K562 (cell line): ENCODE data around the gene LGALS16. TPM values are rescaled to one million over a fixed set of nuclear protein-coding genes. Genes with fewer than 3 reads are reported as not detected.

ENCODE experiments used
- ATAC-seq: fragments of 200-7000 bp; cut with Tn5 transposase; 3 replicates; pipeline ENCODE4 v1.9.1; 2020; ENCODE audit warnings: moderate library complexity
- BruUV-seq: library from RNA; stranded (reverse); fragments of 400-500 nt; replicated peaks from 2 replicates; lab custom pipeline; 2021; lab: Mats Ljungman, UMichigan
- CTCF ChIA-PET: fragments of 300-600 bp; formaldehyde crosslinking; extraction: SDS; loops from one replicate; lab custom pipeline; 2021; ENCODE audit warnings: low intra/inter-chr PET ratio; lab: Yijun Ruan, JAX
- POLR2A ChIA-PET: fragments of 300-600, 350-650 bp; sonication (Branson Sonifier 250); formaldehyde crosslinking; extraction: SDS; loops from one replicate; lab custom pipeline; 2021; ENCODE audit warnings: antibody characterized with exemption, inconsistent platforms; lab: Yijun Ruan, JAX
- DNase-seq, 4 experiments: peaks; one replicate each; pipeline versions ENCODE4 v3.0.0 to v3.0.0-alpha.2; 2011 to 2018; ENCODE audit warnings: low spot score in 3 of 4, mixed read lengths in 3 of 4; ENCODE audit errors: extremely low read depth in 1 of 4
- FAIRE-seq: peaks from 2 replicates; lab custom pipeline; 2011; peaks lifted over from hg19 to GRCh38; lab: Jason Lieb, UNC
- H2AFZ ChIP-seq: 2 replicates; pipeline ENCODE4 v1.6.0; 2011; ENCODE audit warnings: low read depth, low read length, control low read depth, inconsistent platforms
- H3K27ac ChIP-seq: fragments of 200-600 bp; 3 replicates; pipeline ENCODE4 v1.8.0; 2011; ENCODE audit warnings: low read depth, mild to moderate bottlenecking, control low read depth, inconsistent platforms, low read length, moderate library complexity, mixed read lengths; ENCODE audit errors: extremely low read depth
- H3K27me3 ChIP-seq, 2 experiments: fragments of 300-600 bp in 1 of 2; 2 replicates in 1 of 2; 3 replicates in 1 of 2; pipeline versions ENCODE4 v1.6.0 to v1.8.0; 2011; ENCODE audit warnings: inconsistent platforms in 2 of 2, low read length in 2 of 2, mild to moderate bottlenecking in 1 of 2, mixed read lengths in 1 of 2, moderate library complexity in 1 of 2; ENCODE audit not compliant: control insufficient read depth in 2 of 2, insufficient read depth in 2 of 2
- H3K36me3 ChIP-seq: fragments of 300-600 bp; 3 replicates; pipeline ENCODE4 v1.8.0; 2011; ENCODE audit warnings: mild to moderate bottlenecking, low read length, inconsistent platforms; ENCODE audit not compliant: control insufficient read depth, insufficient read depth
- H3K4me1 ChIP-seq, 2 experiments: fragments of 200-600 bp in 1 of 2; replicated peaks in 1 of 2; 2 replicates in 1 of 2; 3 replicates in 1 of 2; pipeline versions ENCODE4 v1.5.1 to v1.8.0; 2011; ENCODE audit warnings: inconsistent platforms in 2 of 2, low read length in 2 of 2, mild to moderate bottlenecking in 1 of 2, mixed read lengths in 1 of 2, moderate library complexity in 1 of 2; ENCODE audit not compliant: control insufficient read depth in 2 of 2, insufficient read depth in 2 of 2
- H3K4me2 ChIP-seq: 2 replicates; pipeline ENCODE4 v1.6.1; 2011; ENCODE audit warnings: low read length, control low read depth, inconsistent platforms, mixed read lengths; ENCODE audit not compliant: insufficient read depth
- H3K4me3 ChIP-seq: fragments of 200-600 bp; sonication (generic), shearing (Covaris generic); 2 replicates; pipeline ENCODE4 v1.5.1; 2016; ENCODE audit warnings: control low read depth, inconsistent platforms
- H3K79me2 ChIP-seq: fragments of 200-600 bp; 3 replicates; pipeline ENCODE4 v1.8.0; 2011; ENCODE audit warnings: low read length, inconsistent platforms; ENCODE audit not compliant: control insufficient read depth, insufficient read depth
- H3K9ac ChIP-seq, 2 experiments: 2 replicates each; pipeline versions ENCODE4 v1.6.0 to v1.6.1; 2011; ENCODE audit warnings: low read depth in 2 of 2, low read length in 2 of 2, control low read depth in 1 of 2, inconsistent platforms in 1 of 2, mild to moderate bottlenecking in 1 of 2, mixed read lengths in 1 of 2; ENCODE audit not compliant: insufficient read depth in 1 of 2
- H3K9me1 ChIP-seq: one replicate; pipeline ENCODE4 v1.6.0; 2011; ENCODE audit warnings: inconsistent platforms, mild to moderate bottlenecking, low read length, moderate library complexity; ENCODE audit not compliant: control insufficient read depth, insufficient read depth
- H3K9me3 ChIP-seq: replicated peaks from 2 replicates; pipeline ENCODE4 v1.5.1; 2011; ENCODE audit warnings: low read depth, low read length, inconsistent platforms; ENCODE audit not compliant: control insufficient read depth, insufficient read depth
- H4K20me1 ChIP-seq: replicated peaks from 2 replicates; pipeline ENCODE4 v1.6.1; 2011; ENCODE audit warnings: low read length, inconsistent platforms, mixed read lengths; ENCODE audit not compliant: control insufficient read depth, insufficient read depth
- BRD4 ChIP-seq: fragments of 200-600 bp; sonication (generic); IDR thresholded peaks from 2 replicates; pipeline ENCODE4 v1.6.1; 2017; ENCODE audit warnings: inconsistent platforms
- HBP1 ChIP-seq: fragments of 450-650 bp; formaldehyde crosslinking; IDR thresholded peaks from 2 replicates; pipeline ENCODE4 v1.4.0; 2022; ENCODE audit warnings: missing genetic modification characterization
- KLF16 ChIP-seq: IDR thresholded peaks from 2 replicates; pipeline ENCODE4 v1.6.1; 2016; ENCODE audit warnings: antibody characterized with exemption
- NR2C1 ChIP-seq, 2 experiments: fragments of 450-650 bp; IDR thresholded peaks; 2 replicates each; pipeline ENCODE4 v1.6.1; 2017; ENCODE audit warnings: mild to moderate bottlenecking in 2 of 2, antibody characterized with exemption in 1 of 2, inconsistent platforms in 1 of 2, missing compliant biosample characterization in 1 of 2, missing genetic modification characterization in 1 of 2
- POLR3G ChIP-seq: IDR thresholded peaks from 2 replicates; pipeline ENCODE4 v1.6.1; 2011; ENCODE audit not compliant: insufficient read length, insufficient replicate concordance; ENCODE audit errors: extremely low read depth
- PRMT5 ChIP-seq: sonication (generic); formaldehyde crosslinking; IDR thresholded peaks from 2 replicates; pipeline ENCODE4 v1.5.0; 2020; ENCODE audit warnings: missing genetic modification reagents
- TEAD2 ChIP-seq: fragments of 450-650 bp; IDR thresholded peaks from 2 replicates; pipeline ENCODE4 v1.6.1; 2016; ENCODE audit warnings: missing genetic modification characterization, control low read depth, missing compliant biosample characterization
- ZBTB26 ChIP-seq: fragments of 450-650 bp; formaldehyde crosslinking; IDR thresholded peaks from 2 replicates; pipeline ENCODE4 v1.4.0; 2022; ENCODE audit warnings: missing genetic modification characterization
- ZFPM2 ChIP-seq: fragments of 250-450 bp; sonication (Bioruptor Pico); IDR thresholded peaks from 2 replicates; pipeline ENCODE4 v1.5.1; 2022; ENCODE audit warnings: mild to moderate bottlenecking
- WGBS: fragments of 100-300 bp; shearing (Covaris generic); methylation state at CpG from one replicate; pipeline ENCODE4 v1.1.6; 2016; ENCODE audit warnings: low coverage, mixed read lengths; ENCODE audit not compliant: insufficient coverage; ENCODE audit errors: missing lambda C conversion rate; 5-methylcytosine and 5-hydroxymethylcytosine counted together
- in situ Hi-C: fragments of 300-500 bp; cut with MboI; formaldehyde crosslinking; loops from 4 replicates; pipeline ENCODE4 v1.15.0; 2018; ENCODE audit warnings: inconsistent platforms, mixed read lengths
- intact Hi-C: fragments of 100-400 bp; cut with micrococcal nuclease; formaldehyde crosslinking; loops from 2 replicates; pipeline ENCODE4 v1.14.2; 2022
- polyA plus RNA-seq, 8 experiments: library from polyadenylated mRNA; depleted of rRNA in 4 of 8; stranded (reverse) in 5 of 8; unstranded in 3 of 8; fragments of >200 nt; fragmentation: Nextera tagmentation in 2 of 8; fragmentation: Illumina TruSeq in 1 of 8; extraction: Ambion mirVana in 2 of 8; extraction: Trizol in 1 of 8; gene quantifications; 2 replicates each; pipeline versions ENCODE4 v1.2.1 to v1.2.3, GENCODE V29; 2011 to 2014; ENCODE audit warnings: inconsistent platforms in 1 of 8, missing spikeins in 1 of 8
- total RNA-seq, 7 experiments: library from RNA; depleted of rRNA in 6 of 7; stranded (reverse); fragments of >200 nt in 6 of 7; fragmentation: Illumina TruSeq in 2 of 7; extraction: Trizol in 2 of 7; gene quantifications; 2 replicates each; pipeline versions ENCODE4 v1.2.1 to v1.2.3, GENCODE V29; 2011 to 2021; ENCODE audit warnings: low replicate concordance in 1 of 7
- TF ChIP-seq, protein P1 (sequence below): sonication (generic); formaldehyde crosslinking; IDR thresholded peaks from 2 replicates; pipeline ENCODE4 v1.8.0; 2022; ENCODE audit warnings: mild to moderate bottlenecking, low read depth, missing genetic modification reagents
- TF ChIP-seq, protein P2 (sequence below): fragments of 250-450 bp; sonication (Bioruptor Pico); IDR thresholded peaks from 2 replicates; pipeline ENCODE4 v1.4.0; 2020

The LGALS16 gene
- total and polyA plus RNA-seq, 9 of the 15 experiments (the other 6 are each of a cell fraction or from before 2014, with no cell fraction given): not detected

- TF ChIP-seq, protein P1, sequence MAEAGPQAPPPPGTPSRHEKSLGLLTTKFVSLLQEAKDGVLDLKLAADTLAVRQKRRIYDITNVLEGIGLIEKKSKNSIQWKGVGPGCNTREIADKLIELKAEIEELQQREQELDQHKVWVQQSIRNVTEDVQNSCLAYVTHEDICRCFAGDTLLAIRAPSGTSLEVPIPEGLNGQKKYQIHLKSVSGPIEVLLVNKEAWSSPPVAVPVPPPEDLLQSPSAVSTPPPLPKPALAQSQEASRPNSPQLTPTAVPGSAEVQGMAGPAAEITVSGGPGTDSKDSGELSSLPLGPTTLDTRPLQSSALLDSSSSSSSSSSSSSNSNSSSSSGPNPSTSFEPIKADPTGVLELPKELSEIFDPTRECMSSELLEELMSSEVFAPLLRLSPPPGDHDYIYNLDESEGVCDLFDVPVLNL (CRISPR knock-in tag): no peak
- TF ChIP-seq PRMT5 (CRISPR knock-in tag) (no peak), BRD4 (no peak)
- TF ChIP-seq, protein P2, sequence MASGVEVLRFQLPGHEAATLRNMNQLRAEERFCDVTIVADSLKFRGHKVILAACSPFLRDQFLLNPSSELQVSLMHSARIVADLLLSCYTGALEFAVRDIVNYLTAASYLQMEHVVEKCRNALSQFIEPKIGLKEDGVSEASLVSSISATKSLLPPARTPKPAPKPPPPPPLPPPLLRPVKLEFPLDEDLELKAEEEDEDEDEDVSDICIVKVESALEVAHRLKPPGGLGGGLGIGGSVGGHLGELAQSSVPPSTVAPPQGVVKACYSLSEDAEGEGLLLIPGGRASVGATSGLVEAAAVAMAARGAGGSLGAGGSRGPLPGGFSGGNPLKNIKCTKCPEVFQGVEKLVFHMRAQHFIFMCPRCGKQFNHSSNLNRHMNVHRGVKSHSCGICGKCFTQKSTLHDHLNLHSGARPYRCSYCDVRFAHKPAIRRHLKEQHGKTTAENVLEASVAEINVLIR (CRISPR knock-in tag): no peak
- TF ChIP-seq, all 486 proteins: peak for 0
Measured at GRCh38 chr19:39692822-39693221, 37.1 kb downstream of the LGALS16 start (continued).

DNA sequence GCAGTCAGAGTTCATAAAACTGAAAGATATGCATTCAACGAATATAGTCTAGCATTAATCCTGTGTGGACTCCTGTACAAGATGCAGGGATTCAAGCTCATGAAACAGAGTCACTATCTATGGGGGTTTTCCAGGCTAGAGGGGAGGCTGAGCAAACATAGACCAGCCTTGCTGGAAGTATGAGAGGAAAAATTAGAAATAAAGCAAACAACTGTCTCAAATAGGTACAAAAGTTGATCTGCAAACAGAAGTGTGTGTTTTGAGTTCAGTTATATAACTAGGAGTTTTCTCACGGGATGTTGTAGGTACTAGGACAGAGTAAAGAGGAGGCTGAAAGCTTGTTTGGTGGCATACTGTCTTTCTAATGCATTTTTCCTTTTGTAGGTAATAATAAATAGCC lies 40.0 kb downstream of the LGALS16 start:
- Histone ChIP-seq H3K36me3 (no peaks in the 10 kb centered on the region), H4K20me1 (no peaks in the 10 kb centered on the region), H3K4me3 (no peak overlapping the region), H2AFZ (no peak overlapping the region), H3K27ac (no peak overlapping the region), H3K9me1 (no peaks in the 10 kb centered on the region), H3K9ac (no peak overlapping the region), H3K4me1 (no peaks in the 10 kb centered on the region), H3K9me3 (no peaks in the 10 kb centered on the region), H3K79me2 (no peaks in the 10 kb centered on the region)
- ChIA-PET CTCF (no interaction called here), POLR2A (no interaction called here)
- FAIRE-seq (no peak), DNase-seq (no peak), ATAC-seq (no peak)
- in situ Hi-C loops: no loop called here
- 0% methylated on average over 2 of the region's 2 CpGs for WGBS
- TF ChIP-seq ZBTB26: no peak
- no peak for TF ChIP-seq ZFPM2
- no peak for TF ChIP-seq HBP1 (CRISPR knock-in tag)
- TF ChIP-seq KLF16: no peak
- TF ChIP-seq POLR3G: no peak
- TF ChIP-seq NR2C1 (IDR thresholded peaks at IDR 0.05): no peak
- TF ChIP-seq NR2C1 (tag; IDR thresholded peaks at IDR 0.05): no peak
- TF ChIP-seq TEAD2 (tag): no peak
- TF ChIP-seq, all 486 proteins: peak for 0
- Histone ChIP-seq H3K27me3 (no peaks in the 10 kb centered on the region; a peak in 2 of 5 replicates), H3K4me2 (no peak overlapping the region)
- BruUV-seq: no TSS peak
- intact Hi-C loops: no loop called here
